ENCODE measurements around the gene ABCG4.
"Not testable (repeated sequence)": the region's sequence is repeated elsewhere in the genome, so short reads cannot be mapped to it uniquely, and the experiment has no call there.

Gene ABCG4

GRCh38 chr11:119181677-119182412 lies 33.0 kb downstream of the ABCG4 start:
- no peak for DNase-seq (ENCODE audit: low read depth in 2 of 2)

- not testable (repeated sequence) for DNase-seq (ENCODE audit: low read depth in 2 of 2)
Measured at GRCh38 chr11:119184399-119184798, 35.5 kb downstream of the ABCG4 start.

GRCh38 chr11:119185981-119186634 lies 37.3 kb downstream of the ABCG4 start:
- no peak for DNase-seq (ENCODE audit: low read depth in 2 of 2)

GRCh38 chr11:119187123-119187892 lies 38.5 kb downstream of the ABCG4 start:
- no peak for DNase-seq (ENCODE audit: low read depth in 2 of 2)

- DNase-seq (ENCODE audit: low read depth in 2 of 2): no peak
Measured at GRCh38 chr11:119188067-119188466, 39.2 kb downstream of the ABCG4 start.

- DNase-seq (ENCODE audit: low read depth in 2 of 2): no peak
Measured at GRCh38 chr11:119188887-119189286, 40.0 kb downstream of the ABCG4 start.

- DNase-seq (ENCODE audit: low read depth in 2 of 2): no peak
Measured at GRCh38 chr11:119189393-119189792, 40.5 kb downstream of the ABCG4 start.

GRCh38 chr11:119190531-119190930 lies 41.7 kb downstream of the ABCG4 start:
- no peak for DNase-seq (ENCODE audit: low read depth in 2 of 2)

GRCh38 chr11:119191265-119191664 lies 42.4 kb downstream of the ABCG4 start:
- DNase-seq (ENCODE audit: low read depth in 2 of 2): not testable (repeated sequence)

- DNase-seq (ENCODE audit: low read depth in 2 of 2): no peak
Measured at GRCh38 chr11:119192111-119192510, 43.3 kb downstream of the ABCG4 start.

GRCh38 chr11:119193001-119193400 lies 44.1 kb downstream of the ABCG4 start:
- no peak for DNase-seq (ENCODE audit: low read depth in 2 of 2)

GRCh38 chr11:119193626-119194025 lies 44.8 kb downstream of the ABCG4 start:
- no peak for DNase-seq (ENCODE audit: low read depth in 2 of 2)

GRCh38 chr11:119194811-119195440 lies 46.1 kb downstream of the ABCG4 start:
- no peak for DNase-seq (ENCODE audit: low read depth in 2 of 2)

- DNase-seq (ENCODE audit: low read depth in 2 of 2): no peak
Measured at GRCh38 chr11:119195680-119196079, 46.8 kb downstream of the ABCG4 start.

GRCh38 chr11:119196833-119197483 lies 48.1 kb downstream of the ABCG4 start:
- peak; percentile 32 to 56 for DNase-seq (ENCODE audit: low read depth in 2 of 2)

GRCh38 chr11:119198925-119199324 lies 50.1 kb downstream of the ABCG4 start:
- no peak for DNase-seq (ENCODE audit: low read depth in 2 of 2)

- not testable (repeated sequence) for DNase-seq (ENCODE audit: low read depth in 2 of 2)
Measured at GRCh38 chr11:119201236-119201635, 52.4 kb downstream of the ABCG4 start.

- DNase-seq (ENCODE audit: low read depth in 2 of 2): no peak
Measured at GRCh38 chr11:119202554-119202953, 53.7 kb downstream of the ABCG4 start.

- no peak for DNase-seq (ENCODE audit: low read depth in 2 of 2)
Measured at GRCh38 chr11:119204066-119204465, 55.2 kb downstream of the ABCG4 start.

- no peak for DNase-seq (ENCODE audit: low read depth in 2 of 2)
Measured at GRCh38 chr11:119205080-119205479, 56.2 kb downstream of the ABCG4 start.
